Calu3 (cell line): Measurements from ENCODE around the gene DRAXIN. TPM values are rescaled to one million over a fixed set of nuclear protein-coding genes. Genes with fewer than 3 reads are reported as not detected.

Experiments
- BruUV-seq: library from RNA; stranded (reverse); fragments of 400-500 nt; replicated peaks from 2 replicates; lab custom pipeline; 2021; lab: Mats Ljungman, UMichigan
- CTCF ChIA-PET: fragments of 300-600 bp; sonication (Branson Sonifier 250); formaldehyde crosslinking; loops from one replicate; lab custom pipeline; 2022; ENCODE audit warnings: antibody characterized with exemption; lab: Charles Lee
- DNase-seq: peaks from one replicate; pipeline ENCODE4 v3.0.0; 2022
- H3K27ac Mint-ChIP-seq: one replicate; pipeline ENCODE4 v1.8.0; 2022; ENCODE audit warnings: mixed read lengths; ENCODE audit not compliant: unreplicated experiment
- H3K27me3 Mint-ChIP-seq: one replicate; pipeline ENCODE4 v1.8.0; 2022; ENCODE audit warnings: mixed read lengths; ENCODE audit not compliant: unreplicated experiment
- H3K36me3 Mint-ChIP-seq: one replicate; pipeline ENCODE4 v1.8.0; 2022; ENCODE audit warnings: mild to moderate bottlenecking, moderate library complexity, mixed read lengths; ENCODE audit not compliant: insufficient read depth, unreplicated experiment
- H3K4me1 Mint-ChIP-seq: one replicate; pipeline ENCODE4 v1.8.0; 2022; ENCODE audit warnings: mild to moderate bottlenecking, low read depth, mixed read lengths; ENCODE audit not compliant: unreplicated experiment
- H3K4me3 Mint-ChIP-seq: one replicate; pipeline ENCODE4 v1.8.0; 2022; ENCODE audit warnings: mild to moderate bottlenecking, low read depth, moderate library complexity, mixed read lengths; ENCODE audit not compliant: unreplicated experiment
- H3K9me3 Mint-ChIP-seq: one replicate; pipeline ENCODE4 v1.8.0; 2022; ENCODE audit warnings: low read depth, mixed read lengths; ENCODE audit not compliant: unreplicated experiment
- CTCF ChIP-seq: fragments of 200-600 bp; IDR thresholded peaks from one replicate; pipeline ENCODE4 v1.8.0; 2022; ENCODE audit warnings: antibody characterized with exemption; ENCODE audit not compliant: unreplicated experiment
- intact Hi-C: fragments of 100-400 bp; cut with micrococcal nuclease; formaldehyde crosslinking; loops from one replicate; pipeline ENCODE4 v1.10.0; 2022; ENCODE audit not compliant: unreplicated experiment
- total RNA-seq: library from RNA; stranded (reverse); gene quantifications from 2 replicates; pipeline ENCODE4 v1.2.3, GENCODE V29; 2022

The DRAXIN gene
- total RNA-seq, 1 experiment from 2014 or later: not detected

GRCh38 chr1:11708554-11709350 is 17.2 kb downstream of the DRAXIN start:
- DNase-seq: no peak
- peaks cover 7% of the 10 kb centered on the region for H3K4me1 Mint-ChIP-seq
- H3K9me3 Mint-ChIP-seq: no peaks in the 10 kb centered on the region
- CTCF ChIA-PET: interaction anchor here (0.6 to 1.5 kb wide), 2 partner anchors 23 to 45 kb away, joined by 5 to 8 read pairs; partner anchors contain the start of gene FBXO6
- TF ChIP-seq CTCF: no peak
- no TSS peak for BruUV-seq
- intact Hi-C loops: no loop called here
- H3K4me3 Mint-ChIP-seq: no peak overlapping the region
- H3K27me3 Mint-ChIP-seq: peaks cover 33% of the 10 kb centered on the region
- no peak overlapping the region for H3K27ac Mint-ChIP-seq
- H3K36me3 Mint-ChIP-seq: peaks cover 4% of the 10 kb centered on the region

- intact Hi-C loops: no loop called here
- Mint-ChIP-seq H3K4me1 (peaks cover 7% of the 10 kb centered on the region), H3K27ac (no peak overlapping the region), H3K36me3 (no peaks in the 10 kb centered on the region), H3K27me3 (peaks cover 54% of the 10 kb centered on the region), H3K9me3 (no peaks in the 10 kb centered on the region), H3K4me3 (no peak overlapping the region)
- no peak for DNase-seq
- CTCF ChIA-PET: interaction anchor here (0.8 to 1.1 kb wide), 3 partner anchors 17 to 47 kb away, joined by 3 to 4 read pairs (median 3); partner anchors contain the start of gene FBXO6
- BruUV-seq: no TSS peak
- no peak for TF ChIP-seq CTCF
Measured at GRCh38 chr1:11711490-11711889, 20.0 kb downstream of the DRAXIN start.

GRCh38 chr1:11712285-11712684 is 20.8 kb downstream of the DRAXIN start:
- TF ChIP-seq CTCF: no peak

GRCh38 chr1:11713095-11713494 is 21.6 kb downstream of the DRAXIN start:
- CTCF ChIA-PET: no interaction called here
- Mint-ChIP-seq H3K36me3 (no peaks in the 10 kb centered on the region), H3K9me3 (no peaks in the 10 kb centered on the region), H3K4me3 (no peak overlapping the region), H3K27ac (no peak overlapping the region), H3K27me3 (peaks cover 49% of the 10 kb centered on the region), H3K4me1 (peaks cover 7% of the 10 kb centered on the region)
- no TSS peak for BruUV-seq
- intact Hi-C loops: no loop called here
- no peak for TF ChIP-seq CTCF
- DNase-seq: no peak

More at GRCh38 chr1:11712285-11712684, 20.8 kb downstream of the DRAXIN start:
- no peaks in the 10 kb centered on the region for H3K36me3 Mint-ChIP-seq
- CTCF ChIA-PET: no interaction called here
- peaks cover 53% of the 10 kb centered on the region for H3K27me3 Mint-ChIP-seq
- DNase-seq: no peak
- peaks cover 7% of the 10 kb centered on the region for H3K4me1 Mint-ChIP-seq
- no peak overlapping the region for H3K4me3 Mint-ChIP-seq
- no peaks in the 10 kb centered on the region for H3K9me3 Mint-ChIP-seq
- intact Hi-C loops: no loop called here
- BruUV-seq: no TSS peak
- no peak overlapping the region for H3K27ac Mint-ChIP-seq
